ENCODE data around the gene E2F6.

E2F6 gene

GRCh38 chr2:11465485-11466306 lies at the start of gene E2F6:
E2F6 (minus strand) TSS chr2:11466161; CDS start chr2:11465879, 282 bp downstream.
- peak within 1 kb of the TSS; percentile 56 for H3K9ac ChIP-seq (ENCODE audit: low read length)
- no peaks in the 10 kb centered on the region for H3K27me3 ChIP-seq (ENCODE audit: control insufficient read depth in 1 of 2, insufficient read depth in 2 of 2, low read length in 2 of 2)
- H3K4me1 ChIP-seq (ENCODE audit: insufficient read depth, low read length): peaks cover 38% of the 10 kb centered on the region
- no peaks in the 10 kb centered on the region for H3K9me3 ChIP-seq (ENCODE audit: low read length)
- H3K27ac ChIP-seq (ENCODE audit: low read depth, low read length): peak within 1 kb of the TSS; percentile 50
- H3K4me3 ChIP-seq (ENCODE audit: low read depth in 1 of 2, low read length in 2 of 2): peak within 1 kb of the TSS; percentile 39 to 72
- H3K36me3 ChIP-seq (ENCODE audit: insufficient read depth, low read length): peaks cover 5% of the 10 kb centered on the region

- H3K36me3 ChIP-seq (ENCODE audit: insufficient read depth, low read length): no peaks in the 10 kb centered on the region
- H3K9me3 ChIP-seq (ENCODE audit: low read length): no peaks in the 10 kb centered on the region
- H3K27ac ChIP-seq (ENCODE audit: low read depth, low read length): no peak overlapping the region
- no peaks in the 10 kb centered on the region for H3K27me3 ChIP-seq (ENCODE audit: control insufficient read depth in 1 of 2, insufficient read depth in 2 of 2, low read length in 2 of 2)
- H3K9ac ChIP-seq (ENCODE audit: low read length): no peak overlapping the region
- H3K4me3 ChIP-seq (ENCODE audit: low read depth in 1 of 2, low read length in 2 of 2): no peak overlapping the region
- H3K4me1 ChIP-seq (ENCODE audit: insufficient read depth, low read length): no peaks in the 10 kb centered on the region
These were observed 49.6 kb upstream of the E2F6 start for GRCh38 chr2:11515490-11515981.

GRCh38 chr2:11514904-11515303 lies 48.9 kb upstream of the E2F6 start:
- Histone ChIP-seq H3K9me3 (ENCODE audit: low read length) (no peaks in the 10 kb centered on the region), H3K4me3 (ENCODE audit: low read depth in 1 of 2, low read length in 2 of 2) (no peak overlapping the region), H3K27ac (ENCODE audit: low read depth, low read length) (no peak overlapping the region), H3K27me3 (ENCODE audit: control insufficient read depth in 1 of 2, insufficient read depth in 2 of 2, low read length in 2 of 2) (no peaks in the 10 kb centered on the region), H3K36me3 (ENCODE audit: insufficient read depth, low read length) (no peaks in the 10 kb centered on the region), H3K4me1 (ENCODE audit: insufficient read depth, low read length) (no peaks in the 10 kb centered on the region), H3K9ac (ENCODE audit: low read length) (no peak overlapping the region)

GRCh38 chr2:11514081-11514730 lies 48.2 kb upstream of the E2F6 start:
- no peak overlapping the region for H3K9ac ChIP-seq (ENCODE audit: low read length)
- H3K27ac ChIP-seq (ENCODE audit: low read depth, low read length): no peak overlapping the region
- H3K36me3 ChIP-seq (ENCODE audit: insufficient read depth, low read length): no peaks in the 10 kb centered on the region
- no peaks in the 10 kb centered on the region for H3K4me1 ChIP-seq (ENCODE audit: insufficient read depth, low read length)
- H3K27me3 ChIP-seq (ENCODE audit: control insufficient read depth in 1 of 2, insufficient read depth in 2 of 2, low read length in 2 of 2): no peaks in the 10 kb centered on the region
- no peaks in the 10 kb centered on the region for H3K9me3 ChIP-seq (ENCODE audit: low read length)
- no peak overlapping the region for H3K4me3 ChIP-seq (ENCODE audit: low read depth in 1 of 2, low read length in 2 of 2)

- H3K9ac ChIP-seq (ENCODE audit: low read length): no peak overlapping the region
- H3K4me1 ChIP-seq (ENCODE audit: insufficient read depth, low read length): no peaks in the 10 kb centered on the region
- H3K4me3 ChIP-seq (ENCODE audit: low read depth in 1 of 2, low read length in 2 of 2): no peak overlapping the region
- no peak overlapping the region for H3K27ac ChIP-seq (ENCODE audit: low read depth, low read length)
- H3K9me3 ChIP-seq (ENCODE audit: low read length): no peaks in the 10 kb centered on the region
- H3K27me3 ChIP-seq (ENCODE audit: control insufficient read depth in 1 of 2, insufficient read depth in 2 of 2, low read length in 2 of 2): no peaks in the 10 kb centered on the region
- H3K36me3 ChIP-seq (ENCODE audit: insufficient read depth, low read length): no peaks in the 10 kb centered on the region
These were observed 47.4 kb upstream of the E2F6 start for GRCh38 chr2:11513319-11513718.

GRCh38 chr2:11512431-11512830 lies 46.5 kb upstream of the E2F6 start:
- Histone ChIP-seq H3K9ac (ENCODE audit: low read length) (no peak overlapping the region), H3K27ac (ENCODE audit: low read depth, low read length) (no peak overlapping the region)

GRCh38 chr2:11509657-11510360 lies 43.8 kb upstream of the E2F6 start:
- Histone ChIP-seq H3K4me1 (ENCODE audit: insufficient read depth, low read length) (no peaks in the 10 kb centered on the region), H3K4me3 (ENCODE audit: low read depth in 1 of 2, low read length in 2 of 2) (no peak overlapping the region), H3K27ac (ENCODE audit: low read depth, low read length) (no peak overlapping the region), H3K9ac (ENCODE audit: low read length) (no peak overlapping the region), H3K27me3 (ENCODE audit: control insufficient read depth in 1 of 2, insufficient read depth in 2 of 2, low read length in 2 of 2) (no peaks in the 10 kb centered on the region), H3K36me3 (ENCODE audit: insufficient read depth, low read length) (no peaks in the 10 kb centered on the region), H3K9me3 (ENCODE audit: low read length) (no peaks in the 10 kb centered on the region)

More at GRCh38 chr2:11512431-11512830, 46.5 kb upstream of the E2F6 start:
- H3K36me3 ChIP-seq (ENCODE audit: insufficient read depth, low read length): no peaks in the 10 kb centered on the region
- H3K4me1 ChIP-seq (ENCODE audit: insufficient read depth, low read length): no peaks in the 10 kb centered on the region
- no peak overlapping the region for H3K4me3 ChIP-seq (ENCODE audit: low read depth in 1 of 2, low read length in 2 of 2)
- H3K9me3 ChIP-seq (ENCODE audit: low read length): no peaks in the 10 kb centered on the region
- H3K27me3 ChIP-seq (ENCODE audit: control insufficient read depth in 1 of 2, insufficient read depth in 2 of 2, low read length in 2 of 2): no peaks in the 10 kb centered on the region

GRCh38 chr2:11508279-11508678 lies 42.3 kb upstream of the E2F6 start:
- no peaks in the 10 kb centered on the region for H3K36me3 ChIP-seq (ENCODE audit: insufficient read depth, low read length)
- H3K4me1 ChIP-seq (ENCODE audit: insufficient read depth, low read length): no peaks in the 10 kb centered on the region
- H3K27me3 ChIP-seq (ENCODE audit: control insufficient read depth in 1 of 2, insufficient read depth in 2 of 2, low read length in 2 of 2): no peaks in the 10 kb centered on the region
- H3K4me3 ChIP-seq (ENCODE audit: low read depth in 1 of 2, low read length in 2 of 2): no peak overlapping the region
- H3K9ac ChIP-seq (ENCODE audit: low read length): no peak overlapping the region
- H3K27ac ChIP-seq (ENCODE audit: low read depth, low read length): no peak overlapping the region
- no peaks in the 10 kb centered on the region for H3K9me3 ChIP-seq (ENCODE audit: low read length)

GRCh38 chr2:11507517-11507916 lies 41.6 kb upstream of the E2F6 start:
- Histone ChIP-seq H3K4me3 (ENCODE audit: low read depth in 1 of 2, low read length in 2 of 2) (no peak overlapping the region), H3K27ac (ENCODE audit: low read depth, low read length) (no peak overlapping the region), H3K4me1 (ENCODE audit: insufficient read depth, low read length) (no peaks in the 10 kb centered on the region), H3K27me3 (ENCODE audit: control insufficient read depth in 1 of 2, insufficient read depth in 2 of 2, low read length in 2 of 2) (no peaks in the 10 kb centered on the region), H3K9ac (ENCODE audit: low read length) (no peak overlapping the region), H3K36me3 (ENCODE audit: insufficient read depth, low read length) (no peaks in the 10 kb centered on the region), H3K9me3 (ENCODE audit: low read length) (no peaks in the 10 kb centered on the region)

GRCh38 chr2:11506611-11506969 lies 40.6 kb upstream of the E2F6 start:
- no peak overlapping the region for H3K27ac ChIP-seq (ENCODE audit: low read depth, low read length)
- no peaks in the 10 kb centered on the region for H3K9me3 ChIP-seq (ENCODE audit: low read length)
- H3K36me3 ChIP-seq (ENCODE audit: insufficient read depth, low read length): no peaks in the 10 kb centered on the region
- H3K9ac ChIP-seq (ENCODE audit: low read length): no peak overlapping the region
- H3K4me3 ChIP-seq (ENCODE audit: low read depth in 1 of 2, low read length in 2 of 2): no peak overlapping the region
- H3K4me1 ChIP-seq (ENCODE audit: insufficient read depth, low read length): no peaks in the 10 kb centered on the region
- no peaks in the 10 kb centered on the region for H3K27me3 ChIP-seq (ENCODE audit: control insufficient read depth in 1 of 2, insufficient read depth in 2 of 2, low read length in 2 of 2)
